ENCODE results near the gene ABLIM2.

ABLIM2 gene

DNA sequence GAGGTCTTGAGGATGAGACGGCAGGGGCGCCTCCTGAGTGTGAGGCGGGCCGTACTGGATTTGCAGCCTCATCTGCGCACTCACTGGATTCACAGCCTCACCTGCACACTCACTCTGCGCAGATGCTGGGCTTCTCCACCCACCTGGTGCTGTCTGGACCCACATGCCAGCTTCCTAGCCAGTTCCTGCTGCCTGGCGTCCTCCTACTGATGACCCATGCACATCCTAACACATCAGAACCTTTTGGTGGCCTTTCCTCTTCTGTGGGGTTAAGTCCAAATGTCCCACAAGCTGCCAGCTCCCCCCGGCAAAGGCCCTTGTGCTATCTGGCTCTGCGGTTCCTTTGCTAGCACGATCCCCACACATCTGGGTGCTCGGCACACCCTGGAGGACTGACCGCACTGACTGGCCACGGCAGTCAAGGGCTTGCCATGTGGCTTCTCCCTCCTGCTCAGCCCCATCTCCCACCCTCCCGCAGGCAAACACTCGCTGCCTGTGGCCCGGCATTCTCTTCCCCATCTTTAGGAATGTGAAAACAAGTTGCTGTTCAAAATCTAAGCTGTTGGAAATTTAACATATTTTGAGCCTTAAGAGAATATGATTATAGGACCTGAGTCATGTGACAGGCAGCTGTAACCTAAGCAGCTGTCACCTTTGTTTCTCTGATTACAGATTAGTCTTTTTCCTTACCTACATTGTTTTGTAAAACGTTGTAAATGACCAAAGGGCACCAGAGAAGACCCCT lies 179.5 kb downstream of the ABLIM2 start:
- DNase-seq (ENCODE audit: low spot score): no peak

DNA sequence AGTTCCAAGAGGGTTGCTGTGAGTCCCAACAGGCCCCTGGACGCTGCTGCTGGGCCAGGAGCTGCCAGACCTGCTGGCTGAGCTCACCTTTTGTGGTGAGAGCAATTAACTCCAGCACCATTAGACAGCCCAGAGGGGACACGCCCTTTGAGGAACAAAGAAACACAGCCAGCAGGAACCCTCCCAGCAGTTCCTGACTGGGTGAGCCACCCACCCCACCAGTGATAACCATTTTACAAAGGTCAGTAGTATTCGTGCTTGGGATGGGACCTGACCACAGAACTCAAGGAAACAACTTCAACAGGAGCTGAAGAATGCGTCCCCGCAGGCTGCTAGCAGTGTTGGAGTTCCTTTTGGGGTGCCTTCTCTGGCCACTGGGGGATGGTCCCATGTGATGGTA lies 180.1 kb downstream of the ABLIM2 start:
- DNase-seq (ENCODE audit: low spot score): no peak

DNA sequence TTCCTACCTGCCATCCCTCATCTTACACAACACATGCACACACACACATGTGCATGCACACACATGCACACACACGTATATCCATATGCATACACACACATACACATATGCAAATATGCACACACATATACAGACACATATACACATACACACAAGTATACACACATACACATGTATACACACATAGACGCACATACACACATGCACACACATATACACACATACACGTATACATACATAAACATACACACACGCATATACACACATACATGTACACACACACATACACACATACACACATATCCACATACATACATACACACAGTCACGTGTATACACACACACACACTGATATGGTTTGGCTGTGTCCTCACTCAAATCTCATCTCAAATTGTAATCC lies 182.0 kb downstream of the ABLIM2 start:
- no peak for DNase-seq (ENCODE audit: low spot score)

DNA sequence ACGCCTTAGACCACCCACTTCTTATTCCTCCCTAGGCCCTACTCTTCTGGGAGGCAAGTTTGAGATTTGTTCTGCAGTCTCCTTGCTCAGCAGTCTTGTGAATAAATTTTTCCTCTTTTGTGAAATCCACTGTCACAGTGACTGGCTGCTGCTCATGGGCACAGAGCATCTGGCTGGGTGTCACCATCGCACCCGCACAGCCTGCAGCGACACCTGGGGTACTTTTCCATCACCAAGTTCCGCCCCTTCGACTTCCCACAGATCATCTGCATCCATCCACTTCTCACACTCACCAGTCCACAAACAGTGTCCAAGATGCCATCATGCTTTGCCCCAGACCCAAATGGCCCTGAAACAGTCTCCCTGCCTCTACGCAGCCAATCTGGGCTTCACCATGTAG lies 182.6 kb downstream of the ABLIM2 start:
- no peak for DNase-seq (ENCODE audit: low spot score)

DNA sequence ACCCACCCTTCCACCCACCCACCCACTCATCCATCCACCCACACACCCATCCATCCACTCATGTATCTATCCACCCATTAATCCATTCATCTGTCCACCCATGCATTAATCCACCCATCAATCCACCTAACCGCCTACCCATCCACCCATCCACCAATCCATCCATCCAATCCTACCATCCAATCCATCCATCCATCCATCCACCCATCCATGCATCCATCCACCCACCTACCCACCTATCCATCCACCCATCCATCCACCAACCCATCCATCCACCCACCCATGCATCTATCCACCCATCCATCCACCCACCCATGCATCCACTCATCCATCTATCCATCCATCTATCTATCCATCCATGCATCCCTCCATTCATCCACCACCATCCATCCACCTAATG lies 184.2 kb downstream of the ABLIM2 start:
- DNase-seq (ENCODE audit: low spot score): no peak

DNA sequence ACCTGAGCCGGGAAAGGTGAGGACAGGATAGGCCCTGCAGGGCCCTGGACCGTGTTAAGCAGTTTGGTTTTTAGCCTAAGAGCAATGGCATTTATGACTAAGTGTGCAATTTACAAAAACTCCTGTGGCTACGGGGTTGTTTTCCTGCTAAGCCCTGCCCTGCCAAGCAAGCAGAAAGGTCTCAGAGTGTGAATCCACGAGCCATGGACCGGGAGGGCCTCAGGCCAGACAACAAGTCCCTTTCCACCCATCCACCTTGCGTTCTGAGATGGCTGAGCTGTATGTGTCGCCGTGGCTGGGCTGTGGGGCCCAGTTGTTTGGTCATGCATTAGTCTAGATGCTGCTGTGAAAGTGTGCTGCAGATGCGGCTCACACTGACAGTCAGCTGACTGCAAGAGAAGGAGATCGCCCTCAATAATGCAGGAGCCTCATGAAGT lies 185.1 kb downstream of the ABLIM2 start:
- no peak for DNase-seq (ENCODE audit: low spot score)

DNA sequence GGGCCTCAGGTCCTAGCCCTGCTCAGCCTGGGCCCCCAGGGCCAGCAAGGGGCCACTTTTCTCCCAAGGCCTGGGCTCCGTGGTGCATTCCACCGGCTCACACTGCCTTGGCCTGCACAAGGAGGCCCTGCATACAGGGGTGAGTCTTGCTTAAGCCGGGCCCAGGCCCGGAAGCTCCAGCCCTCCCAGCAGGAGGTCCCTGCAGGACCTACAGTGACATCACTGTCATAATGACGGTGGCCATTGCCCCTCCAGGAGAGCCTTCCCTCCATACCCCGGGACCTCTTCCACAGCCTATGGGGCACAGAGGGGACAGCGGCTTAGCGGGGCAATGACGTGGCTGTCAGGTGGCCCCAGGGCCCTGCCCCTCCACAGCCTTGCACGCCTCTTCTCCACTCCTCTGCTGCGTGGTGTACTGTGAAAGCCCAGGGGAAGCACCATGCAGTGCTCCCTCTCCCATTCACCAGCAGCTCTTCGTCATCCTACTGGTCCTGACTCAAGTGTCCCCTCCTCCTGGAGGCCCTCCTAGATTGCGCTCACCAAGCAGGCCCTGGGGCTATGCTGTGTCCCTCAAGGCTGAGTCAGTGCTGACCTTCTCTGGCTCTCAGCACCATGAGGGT lies 186.6 kb downstream of the ABLIM2 start:
- DNase-seq (ENCODE audit: low spot score): no peak

DNA sequence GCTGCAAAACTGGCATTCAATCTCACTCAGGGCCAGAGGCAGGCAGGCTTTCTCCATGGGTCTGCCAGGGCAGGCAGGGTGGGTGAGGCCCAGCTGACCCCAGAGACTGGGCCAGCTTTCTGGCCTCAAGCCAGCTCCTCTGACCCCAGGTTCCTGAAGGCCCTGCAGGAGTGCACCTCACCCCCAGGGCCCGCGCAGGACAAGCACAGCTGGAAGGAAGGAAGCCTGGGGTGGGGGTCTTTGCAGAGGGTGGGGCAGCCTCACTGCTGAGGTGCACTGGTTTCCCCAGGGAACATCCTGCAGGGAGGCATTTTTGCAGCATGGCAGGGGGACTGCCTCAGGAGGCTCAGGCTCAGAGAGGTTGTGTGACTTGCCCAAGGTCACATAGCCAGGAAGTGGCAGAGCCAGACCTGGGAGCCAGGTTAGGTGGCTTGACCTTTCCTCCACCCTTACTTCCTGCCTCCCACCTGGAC lies 187.4 kb downstream of the ABLIM2 start:
- DNase-seq (ENCODE audit: low spot score): no peak

DNA sequence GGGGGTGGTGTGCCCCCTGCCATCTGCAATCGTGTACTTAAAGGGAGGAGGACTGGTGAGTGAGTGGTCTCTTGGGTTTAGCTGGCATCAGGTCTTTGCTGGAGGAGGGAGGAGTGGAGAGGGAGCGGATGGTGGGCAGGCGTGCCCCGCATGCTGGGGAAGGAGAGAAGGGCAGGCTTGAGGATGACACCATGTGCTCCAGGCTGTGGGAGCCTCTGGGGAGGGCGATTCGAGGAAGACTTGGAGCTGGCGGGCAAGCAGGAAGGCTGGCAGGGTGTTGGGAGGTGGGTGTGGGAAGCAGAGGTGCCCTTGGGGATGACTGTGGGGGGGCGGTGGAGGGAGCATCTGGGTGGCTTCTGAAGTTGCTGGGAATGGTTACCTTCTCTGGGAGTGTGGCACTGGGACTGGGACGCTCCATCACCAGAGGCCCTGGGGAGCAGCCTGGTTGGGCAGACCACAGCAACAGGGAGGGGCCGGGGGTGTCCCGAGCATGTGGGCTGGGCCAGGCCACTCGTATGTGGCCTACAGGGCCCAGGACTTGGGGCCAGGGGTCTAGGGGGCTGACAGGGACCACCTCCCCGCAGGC lies 188.2 kb downstream of the ABLIM2 start:
- DNase-seq (ENCODE audit: low spot score): no peak

DNA sequence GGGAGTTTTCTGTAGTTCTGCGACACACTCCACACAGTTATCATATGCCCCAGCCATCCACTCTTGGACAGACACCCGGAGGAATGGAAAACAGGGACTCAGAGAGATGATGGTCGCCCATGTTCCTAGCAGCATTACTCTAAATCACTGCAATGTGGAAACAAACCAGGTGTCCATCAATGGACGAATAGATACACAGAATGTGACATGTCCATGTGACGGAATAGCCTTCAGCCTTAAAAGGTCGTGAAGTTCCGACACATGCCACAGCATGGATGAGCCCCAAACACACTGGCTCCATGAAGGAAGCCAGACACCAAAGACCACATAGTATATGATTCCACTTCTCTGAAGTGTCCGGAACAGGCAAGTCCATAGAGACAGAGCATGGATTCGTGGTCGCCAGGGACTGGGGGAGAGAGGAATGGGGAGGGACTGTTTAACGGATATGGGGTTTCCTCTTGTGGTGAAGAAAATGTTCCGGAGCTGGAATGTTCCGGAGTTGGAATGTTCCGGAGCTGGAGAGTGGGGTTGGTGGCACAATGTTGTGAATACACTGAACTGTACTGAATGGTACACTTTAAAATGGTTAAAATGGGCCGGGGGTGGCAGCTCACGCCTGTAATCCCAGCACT lies 190.2 kb downstream of the ABLIM2 start:
- DNase-seq (ENCODE audit: low spot score): no peak

DNA sequence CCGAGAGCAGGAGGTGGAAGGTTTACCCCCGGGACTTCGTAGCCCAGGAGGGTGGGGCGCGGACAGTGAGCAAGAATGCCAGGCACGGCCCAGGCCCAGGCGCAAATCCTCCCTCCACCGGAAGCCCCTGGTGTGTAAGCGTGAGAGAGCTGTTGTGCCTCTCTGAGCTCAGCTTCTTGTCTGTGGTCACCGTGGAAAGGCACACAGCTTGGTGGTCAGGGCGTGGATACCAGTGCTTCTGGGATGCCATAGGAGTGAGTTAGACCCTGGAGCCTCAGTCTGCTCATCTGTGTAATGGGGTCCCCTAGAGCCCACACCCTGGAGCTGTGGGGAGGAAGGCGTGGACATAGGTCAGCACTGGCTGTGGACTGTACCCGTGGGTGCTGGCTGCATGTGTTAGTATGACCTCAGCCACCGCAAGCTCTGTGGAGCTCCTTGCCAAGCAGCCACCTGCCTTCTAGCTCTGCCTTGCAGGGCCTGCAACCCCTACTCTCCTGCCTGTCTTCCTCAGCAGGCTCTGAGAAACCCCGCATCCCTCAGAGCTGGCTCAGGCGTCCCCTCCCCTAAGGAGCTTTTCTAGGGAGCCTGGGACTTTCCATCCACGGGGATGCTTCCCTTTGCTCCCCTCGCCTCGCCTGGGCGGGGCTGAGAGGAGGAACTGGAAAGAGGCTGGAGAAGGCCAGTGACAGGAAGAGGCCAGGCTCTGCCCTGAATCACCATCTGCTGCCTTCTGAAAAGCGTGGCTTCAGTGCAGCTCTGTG lies 190.9 kb downstream of the ABLIM2 start:
- no peak for DNase-seq (ENCODE audit: low spot score)

DNA sequence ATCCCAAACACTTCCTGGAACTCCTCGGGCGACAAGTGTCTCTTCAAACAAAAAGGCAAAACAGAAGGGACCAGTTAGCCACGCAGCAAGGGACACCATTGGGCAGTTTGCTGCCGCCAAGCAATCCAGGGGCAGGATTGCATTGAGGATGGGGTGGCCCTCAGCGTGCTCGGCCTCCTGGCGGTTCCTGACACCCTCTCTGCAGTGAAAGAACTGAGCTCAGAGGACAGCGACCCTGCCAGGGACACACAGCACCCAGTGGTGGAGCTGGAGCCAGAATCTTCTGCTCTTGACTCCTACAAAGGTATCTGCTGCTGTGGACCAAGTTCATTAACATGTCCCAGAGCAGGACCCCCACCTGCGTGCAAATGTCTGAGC lies 191.6 kb downstream of the ABLIM2 start:
- no peak for DNase-seq (ENCODE audit: low spot score)

DNA sequence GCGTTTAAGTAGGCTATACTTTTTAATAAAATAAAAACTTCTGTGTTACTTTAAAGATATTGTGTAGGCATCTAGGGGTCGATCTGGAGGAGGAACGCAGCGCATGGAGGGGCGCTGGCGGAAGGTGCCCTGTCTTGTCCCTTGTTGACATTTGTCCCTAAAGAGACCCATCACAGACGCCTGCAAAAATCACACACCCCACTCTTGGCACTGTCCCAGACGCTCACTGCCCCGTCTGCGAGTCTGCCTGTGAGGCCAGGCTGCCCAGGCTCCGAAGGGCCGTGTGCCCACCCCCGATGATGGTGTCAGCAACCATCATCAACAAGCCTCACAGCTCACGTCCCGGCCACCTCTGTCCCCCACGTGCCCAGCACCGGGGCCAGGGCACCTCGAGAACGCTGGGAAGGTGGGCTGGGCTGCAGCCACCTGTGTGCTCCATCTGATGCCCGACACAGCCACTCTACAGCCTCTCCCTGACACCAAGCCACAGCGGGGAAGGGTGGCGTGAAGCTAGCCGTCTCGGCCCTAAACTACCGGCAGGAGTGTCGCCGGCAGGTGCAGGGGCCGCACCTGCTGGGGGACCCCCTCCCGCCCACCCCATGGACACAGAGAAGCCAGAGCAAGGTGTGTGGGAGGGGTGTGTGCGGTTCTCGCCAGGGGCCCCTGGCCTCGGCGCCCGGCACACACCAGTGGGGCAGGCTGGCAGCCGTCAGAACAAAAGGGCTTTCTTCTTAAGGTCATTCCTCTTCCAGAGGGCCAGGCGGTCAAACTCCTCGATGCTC lies 192.1 kb downstream of the ABLIM2 start:
- no peak for DNase-seq (ENCODE audit: low spot score)

DNA sequence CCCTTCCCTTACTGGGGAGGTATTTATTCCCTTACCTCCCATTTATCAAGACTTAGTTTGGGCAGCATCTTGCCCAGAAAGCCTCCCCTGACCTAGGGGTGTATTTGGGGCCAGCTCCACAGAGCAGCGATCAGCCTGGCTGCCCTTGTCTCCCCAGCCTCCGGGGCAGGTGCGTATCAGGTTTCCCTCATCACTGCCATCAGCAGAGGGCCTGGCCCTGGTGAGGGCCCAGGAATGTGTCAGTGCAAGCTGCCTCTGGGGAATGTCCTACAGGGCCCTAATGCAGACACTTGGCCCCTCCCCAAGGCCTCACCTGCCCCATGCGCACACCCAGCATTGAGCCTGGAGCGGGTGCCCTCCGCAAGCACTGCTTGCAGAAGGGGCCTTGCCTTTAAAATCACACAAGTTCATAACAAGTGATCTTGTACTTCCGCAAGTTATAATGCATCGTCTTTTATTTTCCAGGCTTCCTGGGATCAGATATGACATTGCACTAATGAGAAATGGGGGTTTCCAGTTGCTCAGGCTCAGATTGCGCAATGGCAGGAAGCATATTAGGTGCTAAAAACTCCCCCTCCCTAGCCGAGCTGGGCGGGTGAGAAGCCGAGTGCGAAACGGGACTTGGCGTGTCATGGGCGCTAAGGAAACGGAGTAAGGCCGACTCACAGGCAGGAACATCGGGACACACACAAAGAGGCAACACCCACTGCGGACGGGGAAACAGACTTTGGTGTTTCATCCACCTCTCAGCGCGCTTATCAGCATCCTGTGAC lies 193.5 kb downstream of the ABLIM2 start:
- DNase-seq (ENCODE audit: low spot score): no peak

DNA sequence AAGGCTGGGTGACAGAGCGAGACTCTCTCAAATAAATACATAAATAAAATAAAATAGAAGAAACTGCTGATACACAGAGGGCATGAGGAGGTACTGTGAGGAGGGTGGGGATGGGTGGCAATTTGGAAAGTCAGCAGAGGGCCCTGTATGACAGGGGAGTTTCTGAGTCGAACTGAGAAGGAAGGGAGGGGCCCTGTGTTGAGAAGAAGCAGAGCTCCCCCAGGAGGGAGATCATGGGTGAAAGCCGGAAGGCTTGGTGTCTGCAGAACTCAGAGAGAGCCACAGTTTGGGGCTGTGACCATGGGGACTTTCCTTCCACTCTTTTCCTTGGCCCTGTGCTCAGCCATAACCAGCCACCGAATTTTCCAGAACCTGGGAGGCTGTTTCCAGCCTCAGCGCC lies 194.2 kb downstream of the ABLIM2 start:
- no peak for DNase-seq (ENCODE audit: low spot score)

DNA sequence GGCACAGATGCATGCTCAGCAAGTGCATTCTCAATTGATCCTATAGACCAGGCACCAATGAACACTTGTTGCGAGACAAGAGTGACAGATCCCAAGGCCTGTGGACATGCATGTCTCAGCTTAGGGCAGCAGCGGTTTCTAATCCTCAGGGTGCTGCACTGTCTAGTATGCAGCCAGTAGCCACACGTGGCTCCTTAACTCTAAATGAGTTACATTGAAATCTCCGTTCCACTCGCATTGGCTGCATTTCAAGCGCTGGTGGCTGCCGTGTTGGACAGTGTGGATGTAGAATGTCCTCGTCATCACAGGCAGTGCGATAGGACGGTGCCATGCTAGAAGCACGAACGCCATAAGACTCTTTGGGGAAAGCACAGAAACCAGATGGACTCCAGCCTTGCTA lies 194.9 kb downstream of the ABLIM2 start:
- no peak for DNase-seq (ENCODE audit: low spot score)

DNA sequence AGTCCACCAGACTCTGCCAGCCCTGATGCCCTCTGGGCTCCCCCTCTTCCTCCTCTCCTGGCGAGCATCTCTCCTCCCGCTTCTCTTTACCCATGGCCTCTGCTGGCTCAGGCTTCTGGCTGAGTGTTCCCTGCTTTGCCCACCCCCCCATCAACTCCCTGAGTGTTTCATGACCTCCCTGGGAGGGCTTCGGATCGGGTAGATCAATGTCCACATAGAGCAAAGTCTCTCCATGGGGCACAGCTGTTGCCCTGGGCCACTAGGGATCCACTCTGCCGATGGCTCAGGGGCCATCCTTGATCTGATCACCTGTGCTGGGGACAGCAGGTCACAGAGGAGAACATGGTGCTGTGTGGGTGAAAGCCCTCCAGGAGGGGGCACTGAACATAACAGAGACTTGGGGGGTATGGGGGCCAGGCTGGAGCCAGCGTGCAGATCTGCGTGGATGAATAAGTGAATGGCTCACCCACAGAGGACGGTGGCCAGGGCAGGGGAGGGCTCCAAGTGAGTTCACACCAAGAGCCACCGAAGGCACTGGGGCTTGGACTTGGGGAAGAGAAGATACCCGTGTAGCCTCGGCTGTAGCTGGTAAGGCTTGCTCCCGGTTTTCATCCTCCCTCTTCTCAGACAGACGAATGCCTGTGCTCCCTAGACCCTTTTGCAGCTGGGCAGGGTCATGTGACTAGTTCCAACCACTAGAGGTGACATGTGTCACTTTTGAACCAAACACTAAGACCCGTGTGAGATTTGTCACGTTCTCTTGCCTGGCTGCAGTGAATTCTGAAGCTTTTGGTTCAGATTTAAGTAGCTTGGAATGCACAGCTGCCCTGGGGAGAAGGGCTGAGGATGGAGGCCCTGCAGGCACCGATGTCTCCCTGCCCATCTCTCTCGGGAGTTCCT lies 195.8 kb downstream of the ABLIM2 start:
- DNase-seq (ENCODE audit: low spot score): no peak

DNA sequence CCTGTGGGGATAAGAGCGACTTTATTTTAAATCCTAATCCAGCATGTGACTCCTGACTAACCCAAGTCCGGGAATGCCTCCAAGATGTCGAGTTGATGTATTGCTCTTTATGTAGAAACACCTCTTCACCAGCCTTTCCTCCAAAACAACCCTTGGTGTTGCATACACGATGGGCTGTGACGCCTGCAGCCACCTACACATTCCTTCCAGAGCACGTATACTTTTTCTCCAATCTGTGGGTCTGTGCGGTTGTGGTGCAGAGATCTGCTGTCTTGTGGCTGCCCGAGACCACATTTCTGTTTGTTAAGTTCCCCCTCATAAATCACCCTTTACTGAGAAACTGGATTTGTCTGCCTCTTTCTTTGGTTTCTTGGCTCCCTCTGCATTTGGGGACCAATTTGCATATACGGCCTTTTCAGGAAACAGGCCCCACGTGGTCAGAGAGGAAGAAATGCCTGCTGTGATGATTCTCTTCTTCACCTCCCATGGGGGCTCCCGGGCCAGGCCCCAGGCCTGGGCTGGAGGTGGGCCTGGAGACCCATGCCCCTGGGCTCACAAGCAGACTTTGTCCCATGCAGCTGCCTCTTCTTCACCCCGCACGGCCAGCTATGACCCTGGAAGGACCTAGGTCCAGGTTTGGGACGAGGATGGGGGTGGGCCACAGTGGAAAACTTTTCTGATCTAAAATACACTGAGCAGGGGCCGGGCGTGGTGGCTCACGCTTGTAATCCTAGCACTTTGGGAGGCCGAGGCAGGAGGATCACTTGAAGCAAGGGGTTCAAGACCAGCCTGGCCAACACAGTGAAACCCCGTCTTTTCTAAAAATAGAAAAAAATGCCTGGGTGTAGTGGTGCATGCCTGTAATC lies 197.6 kb downstream of the ABLIM2 start:
- no peak for DNase-seq (ENCODE audit: low spot score)
